RWPE1 (cell line): ENCODE results near the gene SEMA5B.

Experiments
- CTCF ChIA-PET: fragments of 350-600 bp; sonication (Branson Sonifier 250); formaldehyde crosslinking; extraction: SDS; loops from one replicate; lab custom pipeline; 2021; lab: Yijun Ruan, JAX
- POLR2A ChIA-PET: fragments of 400-600 bp; formaldehyde crosslinking; extraction: SDS; loops from one replicate; lab custom pipeline; 2020; ENCODE audit warnings: antibody characterized with exemption; ENCODE audit not compliant: low non-redundant PET; lab: Yijun Ruan, JAX
- DNase-seq: peaks from one replicate; pipeline ENCODE4 v3.0.0; 2012; ENCODE audit warnings: low spot score
- H3K27ac ChIP-seq: fragments of 450-650 bp; 2 replicates; pipeline ENCODE4 v1.5.1; 2017
- TF ChIP-seq, protein P1 (sequence below): fragments of 450-650 bp; conservative IDR thresholded peaks from 2 replicates; pipeline ENCODE4 v1.5.1; 2017; ENCODE audit warnings: low read depth, mild to moderate bottlenecking

Gene SEMA5B

DNA sequence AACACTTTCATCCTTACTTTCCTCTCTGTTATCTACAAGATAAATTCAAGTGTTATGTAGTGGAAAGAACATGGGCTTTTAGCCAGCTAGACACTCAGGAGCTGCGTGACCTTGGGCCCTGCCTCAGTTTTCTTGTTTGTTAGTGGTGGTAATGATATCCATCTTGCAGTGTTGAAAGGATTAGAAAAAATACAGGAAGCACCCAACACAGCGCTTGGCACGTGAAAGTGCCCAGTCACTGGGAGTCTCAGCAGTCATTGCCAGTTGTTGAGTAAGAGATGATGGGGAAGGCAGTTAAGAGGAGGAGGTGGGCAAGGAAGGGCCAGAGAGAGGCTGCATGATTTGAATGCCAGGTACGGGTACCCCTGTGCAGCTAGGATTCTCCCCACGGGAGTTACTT is 44.6 kb upstream of the SEMA5B start:
- TF ChIP-seq, protein P1, sequence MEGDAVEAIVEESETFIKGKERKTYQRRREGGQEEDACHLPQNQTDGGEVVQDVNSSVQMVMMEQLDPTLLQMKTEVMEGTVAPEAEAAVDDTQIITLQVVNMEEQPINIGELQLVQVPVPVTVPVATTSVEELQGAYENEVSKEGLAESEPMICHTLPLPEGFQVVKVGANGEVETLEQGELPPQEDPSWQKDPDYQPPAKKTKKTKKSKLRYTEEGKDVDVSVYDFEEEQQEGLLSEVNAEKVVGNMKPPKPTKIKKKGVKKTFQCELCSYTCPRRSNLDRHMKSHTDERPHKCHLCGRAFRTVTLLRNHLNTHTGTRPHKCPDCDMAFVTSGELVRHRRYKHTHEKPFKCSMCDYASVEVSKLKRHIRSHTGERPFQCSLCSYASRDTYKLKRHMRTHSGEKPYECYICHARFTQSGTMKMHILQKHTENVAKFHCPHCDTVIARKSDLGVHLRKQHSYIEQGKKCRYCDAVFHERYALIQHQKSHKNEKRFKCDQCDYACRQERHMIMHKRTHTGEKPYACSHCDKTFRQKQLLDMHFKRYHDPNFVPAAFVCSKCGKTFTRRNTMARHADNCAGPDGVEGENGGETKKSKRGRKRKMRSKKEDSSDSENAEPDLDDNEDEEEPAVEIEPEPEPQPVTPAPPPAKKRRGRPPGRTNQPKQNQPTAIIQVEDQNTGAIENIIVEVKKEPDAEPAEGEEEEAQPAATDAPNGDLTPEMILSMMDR, result no peak
- POLR2A ChIA-PET, result no interaction called here
- no peak for DNase-seq
- CTCF ChIA-PET, result no interaction called here
- no peak overlapping the region for H3K27ac ChIP-seq

DNA sequence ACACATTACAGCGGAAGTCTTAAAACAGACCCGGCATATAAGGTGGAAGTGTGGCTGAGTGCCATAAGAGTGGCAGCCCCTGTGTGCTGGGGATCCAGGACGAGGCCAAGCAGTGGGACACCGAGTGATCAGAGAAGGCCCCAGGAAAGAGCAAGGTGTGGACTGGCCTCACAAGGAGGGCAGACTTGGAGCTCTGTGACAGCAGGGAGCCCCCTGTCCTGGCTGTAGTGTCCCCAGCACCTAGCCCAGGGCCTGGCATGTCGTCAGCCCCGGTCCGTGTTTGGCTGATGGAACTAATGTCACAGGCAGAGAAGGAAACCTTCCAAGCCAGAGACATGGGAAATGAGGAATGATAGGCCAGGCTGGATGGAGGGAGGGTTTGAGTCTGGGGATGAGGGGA is 44.0 kb upstream of the SEMA5B start:
- H3K27ac ChIP-seq, result no peak overlapping the region
- ChIA-PET CTCF (interaction anchor here (0.6 kb wide), 1 partner anchor 1814 kb away, joined by 3 read pairs; no protein-coding TSS in a partner anchor), POLR2A (no interaction called here)
- TF ChIP-seq, protein P1, result no peak
- no peak for DNase-seq

DNA sequence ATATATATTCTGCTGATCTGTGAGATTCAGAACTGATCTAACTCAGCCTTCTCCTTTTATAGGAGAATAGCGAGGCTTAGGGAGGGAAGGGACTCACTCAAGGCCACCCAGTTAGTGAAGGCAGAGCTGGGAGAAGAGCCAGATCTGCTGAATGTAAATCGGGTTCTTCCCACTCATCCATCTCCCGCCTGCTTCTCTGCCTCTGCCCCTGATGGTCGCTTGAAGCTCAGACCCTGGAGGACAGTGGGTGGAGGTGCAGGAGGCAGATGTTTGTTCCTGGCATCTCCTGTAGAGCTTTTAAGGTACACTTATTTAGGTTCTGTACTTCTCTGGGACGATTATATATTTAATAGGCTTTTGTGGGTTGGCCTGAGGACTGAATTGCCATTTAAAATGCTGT is 43.6 kb upstream of the SEMA5B start:
- H3K27ac ChIP-seq, result no peak overlapping the region
- ChIA-PET CTCF (interaction anchor here (0.6 kb wide), 1 partner anchor 1814 kb away, joined by 3 read pairs; no protein-coding TSS in a partner anchor), POLR2A (no interaction called here)
- no peak for DNase-seq
- TF ChIP-seq, protein P1, result no peak

DNA sequence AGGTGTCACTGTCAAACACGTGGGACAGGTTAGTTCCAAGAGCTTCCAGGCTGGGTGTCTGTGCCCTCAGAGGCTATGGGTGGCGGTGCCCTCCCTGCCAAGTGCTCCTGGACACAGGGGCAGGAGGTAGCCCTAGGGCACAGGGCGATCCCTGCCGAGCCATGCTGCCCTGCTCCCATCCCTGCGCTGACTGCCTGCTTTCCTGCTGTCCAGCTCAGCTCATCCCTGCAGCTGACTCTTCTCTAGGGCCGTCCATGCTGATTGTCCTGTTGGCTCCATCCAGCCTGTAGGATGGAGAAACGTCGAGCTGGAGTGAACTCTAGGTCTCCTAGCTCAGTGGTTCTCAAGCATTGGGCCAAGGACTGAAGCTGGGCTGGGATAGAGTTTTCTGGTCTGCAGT is 42.9 kb upstream of the SEMA5B start:
- ChIA-PET POLR2A (no interaction called here), CTCF (no interaction called here)
- TF ChIP-seq, protein P1, result no peak
- DNase-seq, result no peak
- H3K27ac ChIP-seq, result no peak overlapping the region

DNA sequence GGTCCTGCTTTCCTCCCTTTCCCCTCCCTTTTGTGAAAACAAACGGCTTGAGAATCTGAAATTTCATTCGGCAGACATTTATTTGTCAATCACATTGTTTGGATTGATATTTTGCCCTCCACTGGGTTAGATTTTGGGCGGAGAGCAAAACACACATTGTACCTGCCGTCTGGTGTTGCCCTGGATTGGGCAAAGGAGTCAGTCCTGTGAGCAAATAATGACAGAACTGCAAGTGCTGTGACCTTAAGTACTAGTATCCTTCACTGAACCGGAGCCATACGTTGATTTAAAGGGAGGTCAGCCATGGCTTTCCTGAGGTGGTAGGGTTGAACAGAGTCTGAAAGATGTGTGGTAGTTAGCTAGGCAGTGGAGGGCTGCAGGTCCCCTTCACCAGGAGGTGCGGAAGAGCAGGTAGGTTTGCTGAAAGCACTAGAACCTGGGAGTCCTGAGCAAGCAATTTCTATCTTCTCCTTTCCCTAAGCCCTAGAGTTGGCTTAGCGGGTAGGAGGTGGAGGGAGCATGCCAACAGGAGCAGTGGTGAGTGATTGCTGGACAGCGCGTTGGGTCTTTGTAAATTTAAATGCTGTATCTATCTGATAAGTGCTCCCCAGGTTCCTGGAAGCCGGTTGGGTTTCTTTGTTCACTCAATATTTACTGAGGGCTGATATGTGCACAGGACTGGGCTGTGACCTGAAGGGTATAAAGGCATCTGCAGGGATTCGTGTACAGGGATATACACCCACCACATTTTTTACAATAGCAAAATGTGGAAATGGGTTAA is 41.2 kb upstream of the SEMA5B start:
- H3K27ac ChIP-seq, result peak overlapping the region; percentile 82
- POLR2A ChIA-PET, result no interaction called here
- DNase-seq, result no peak
- CTCF ChIA-PET, result no interaction called here
- TF ChIP-seq, protein P1, result no peak

DNA sequence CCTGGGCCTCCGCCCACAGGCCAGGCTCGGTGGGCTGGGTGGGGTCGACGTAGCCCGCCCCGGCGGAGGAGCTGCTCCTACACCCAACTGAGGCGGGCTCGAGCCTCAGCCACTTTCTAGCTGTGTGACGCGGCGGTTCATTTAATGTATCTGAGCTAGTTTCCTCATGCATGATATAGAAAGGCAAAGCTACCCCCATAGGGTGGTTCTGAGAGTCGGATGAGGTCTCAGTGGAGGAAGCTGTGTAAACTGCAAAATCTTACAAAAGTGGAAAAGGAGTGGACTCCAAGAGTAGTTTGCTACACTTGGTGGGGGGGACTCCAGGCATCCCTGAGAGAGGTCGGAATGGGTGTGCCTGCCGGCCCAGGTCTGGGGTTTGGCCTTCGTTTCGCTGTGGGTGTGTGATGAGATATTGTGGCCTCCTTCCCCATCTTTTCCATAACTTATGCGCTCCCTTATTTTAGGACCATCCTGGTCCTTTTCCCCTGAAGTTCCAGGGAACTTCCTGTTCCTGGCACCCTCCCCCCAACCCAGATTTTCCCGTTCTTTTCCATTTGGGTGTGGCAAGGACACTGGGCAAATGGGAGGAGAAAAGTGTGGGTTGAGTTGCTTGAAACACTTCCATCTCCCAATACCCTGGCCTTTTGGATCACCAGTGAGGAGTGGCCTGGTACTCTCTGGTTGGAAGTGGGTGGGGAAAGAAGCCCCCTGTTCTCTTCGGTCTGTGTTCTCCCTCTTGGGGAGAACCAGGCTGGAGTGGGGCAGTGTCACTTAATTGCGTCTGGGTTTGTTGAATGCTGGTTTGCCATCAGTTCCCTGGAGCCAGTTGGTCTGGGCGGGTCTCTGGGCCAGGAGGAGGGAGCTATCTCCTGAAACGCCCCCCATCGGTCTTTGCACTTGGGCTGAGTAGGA is 40.4 kb upstream of the SEMA5B start:
- ChIA-PET POLR2A (no interaction called here), CTCF (interaction anchor here (0.6 to 1.4 kb wide), 4 partner anchors 40 to 583 kb away, joined by 3 to 6 read pairs (median 5); partner anchors contain the start of gene SEMA5B)
- DNase-seq, result peak; percentile 57
- H3K27ac ChIP-seq, result peak overlapping the region; percentile 82
- TF ChIP-seq, protein P1, result no peak
